ENCODE measurements around the gene FAM76A.

GRCh38 chr1:27736252-27736651, 10.5 kb downstream of the FAM76A start:
- TF ChIP-seq CTCF (conservative IDR thresholded peaks at IDR 0.05) (no peak), EZH2 (IDR thresholded peaks at IDR 0.05; ENCODE audit: low read depth) (no peak)

Measured in PC-9 (cell line).